Neuronal stem cell (in vitro differentiated cells): ENCODE results near the gene ZC3H12C. TPM values are rescaled to one million over a fixed set of nuclear protein-coding genes. Genes with fewer than 3 reads are reported as not detected.

Source experiments
- DNase-seq: peaks from one replicate; pipeline ENCODE4 v3.0.0-alpha.2; 2013; ENCODE audit warnings: low spot score
- H2AFZ ChIP-seq: one replicate; pipeline ENCODE4 v1.6.1; 2013; ENCODE audit warnings: mild to moderate bottlenecking, low read length, inconsistent platforms
- H2AK5ac ChIP-seq: 2 replicates; pipeline ENCODE4 v1.6.1; 2013; ENCODE audit warnings: low read depth, mild to moderate bottlenecking, inconsistent platforms, low read length, moderate library complexity, mixed read lengths
- H2BK120ac ChIP-seq: 2 replicates; pipeline ENCODE4 v1.6.1; 2013; ENCODE audit warnings: low read depth, mild to moderate bottlenecking, inconsistent platforms, low read length, moderate library complexity, mixed read lengths
- H2BK12ac ChIP-seq: one replicate; pipeline ENCODE4 v1.6.1; 2013; ENCODE audit warnings: low read length, inconsistent platforms
- H2BK15ac ChIP-seq: 2 replicates; pipeline ENCODE4 v1.6.1; 2013; ENCODE audit warnings: mild to moderate bottlenecking, low read length, inconsistent platforms, mixed read lengths
- H2BK5ac ChIP-seq: one replicate; pipeline ENCODE4 v1.6.1; 2013; ENCODE audit warnings: inconsistent platforms, mild to moderate bottlenecking, low read length, moderate library complexity
- H3K14ac ChIP-seq: one replicate; pipeline ENCODE4 v1.6.1; 2013; ENCODE audit warnings: low read length, inconsistent platforms
- H3K18ac ChIP-seq: 2 replicates; pipeline ENCODE4 v1.6.1; 2013; ENCODE audit warnings: low read length, inconsistent platforms
- H3K23ac ChIP-seq: 2 replicates; pipeline ENCODE4 v1.6.1; 2013; ENCODE audit warnings: low read depth, mild to moderate bottlenecking, mixed read lengths, low read length, inconsistent platforms; ENCODE audit not compliant: poor library complexity
- H3K27ac ChIP-seq: replicated peaks from 3 replicates; pipeline ENCODE4 v1.5.1; 2013; ENCODE audit warnings: low read length, inconsistent platforms
- H3K27me3 ChIP-seq, 3 experiments: 2 replicates each; pipeline ENCODE4 v1.6.1; 2013; ENCODE audit warnings: low read length in 3 of 3, mild to moderate bottlenecking in 2 of 3, inconsistent platforms in 1 of 3, low read depth in 1 of 3, mixed read lengths in 1 of 3, moderate library complexity in 1 of 3; ENCODE audit not compliant: control insufficient read depth in 3 of 3, insufficient read depth in 3 of 3
- H3K36me3 ChIP-seq, 2 donors: replicated peaks in 1 of 2; 2 replicates each; pipeline ENCODE4 v1.6.1; 2013; ENCODE audit warnings: low read length in 2 of 2; ENCODE audit not compliant: control insufficient read depth in 2 of 2, insufficient read depth in 2 of 2
- H3K4ac ChIP-seq: 2 replicates; pipeline ENCODE4 v1.6.1; 2013; ENCODE audit warnings: inconsistent platforms, mild to moderate bottlenecking, low read length, moderate library complexity
- H3K4me1 ChIP-seq, 2 donors: 1 replicate in 1 of 2; 2 replicates in 1 of 2; pipeline ENCODE4 v1.6.1; 2013; ENCODE audit warnings: low read length in 2 of 2, low read depth in 1 of 2; ENCODE audit not compliant: control insufficient read depth in 2 of 2, insufficient read depth in 1 of 2
- H3K4me2 ChIP-seq: one replicate; pipeline ENCODE4 v1.6.1; 2013; ENCODE audit warnings: mild to moderate bottlenecking, low read length, inconsistent platforms; ENCODE audit not compliant: insufficient read depth, poor library complexity, severe bottlenecking
- H3K4me3 ChIP-seq, 2 donors: 2 replicates each; pipeline ENCODE4 v1.5.1; 2013; ENCODE audit warnings: low read length in 2 of 2, mild to moderate bottlenecking in 2 of 2, inconsistent platforms in 1 of 2, moderate library complexity in 1 of 2
- H3K79me1 ChIP-seq: one replicate; pipeline ENCODE4 v1.6.1; 2013; ENCODE audit warnings: low read depth, mild to moderate bottlenecking, inconsistent platforms, low read length, moderate library complexity
- H3K9ac ChIP-seq: one replicate; pipeline ENCODE4 v1.6.1; 2013; ENCODE audit warnings: mild to moderate bottlenecking, low read depth, low read length, inconsistent platforms; ENCODE audit not compliant: poor library complexity
- H3K9me3 ChIP-seq, 2 donors: replicated peaks in 1 of 2; 2 replicates each; pipeline versions ENCODE3 to v1.6.1; 2013; ENCODE audit warnings: low read length in 2 of 2, mild to moderate bottlenecking in 2 of 2, inconsistent platforms in 1 of 2, low read depth in 1 of 2, mixed read lengths in 1 of 2, moderate library complexity in 1 of 2; ENCODE audit not compliant: control insufficient read depth in 2 of 2, insufficient read depth in 1 of 2
- H4K8ac ChIP-seq: one replicate; pipeline ENCODE4 v1.6.1; 2013; ENCODE audit warnings: low read depth, mild to moderate bottlenecking, inconsistent platforms, low read length, moderate library complexity
- H4K91ac ChIP-seq: one replicate; pipeline ENCODE4 v1.6.1; 2013; ENCODE audit warnings: low read length, low read depth, mild to moderate bottlenecking, inconsistent platforms; ENCODE audit not compliant: poor library complexity
- WGBS, 2 donors: extraction: QIAGEN DNeasy Blood & Tissue Kit; methylation state at CpG; one replicate each; pipeline ENCODE4 v1.1.7; 2013; ENCODE audit warnings: missing lambda C conversion rate in 2 of 2, mixed read lengths in 1 of 2; ENCODE audit not compliant: insufficient read length in 2 of 2, insufficient replicate concordance in 1 of 2; ENCODE audit errors: extremely low coverage in 2 of 2; 5-methylcytosine and 5-hydroxymethylcytosine counted together
- polyA plus RNA-seq, 2 experiments: library from polyadenylated mRNA; stranded (reverse); fragments of 200-250 nt; gene quantifications; one replicate each; pipeline ENCODE4 v1.2.3, GENCODE V29; 2013

ZC3H12C gene
- 5.4 TPM for polyA plus RNA-seq (2013, experiment 1 of 2)
- 5.8 TPM for polyA plus RNA-seq (2013, experiment 2 of 2)

- peak; percentile 78 for DNase-seq
- Histone ChIP-seq H3K23ac (peak within 1 kb of the TSS; percentile 50), H2BK15ac (peak within 1 kb of the TSS; percentile 56), H2BK5ac (peak within 1 kb of the TSS; percentile 66), H3K36me3 (peaks cover 0 to 5% of the 10 kb centered on the region in 2 donors), H3K14ac (peak within 1 kb of the TSS; percentile 83), H2BK12ac (peak within 1 kb of the TSS; percentile 7), H3K27me3 (peaks cover 0 to 29% (median 0%) of the 10 kb centered on the region in 3 experiments), H3K4me3 (peak within 1 kb of the TSS; percentile 81 to 95), H4K8ac (peak within 1 kb of the TSS; percentile 57), H2BK120ac (peak within 1 kb of the TSS; percentile 39), H2AK5ac (peak within 1 kb of the TSS; percentile 9), H3K4me2 (peak within 1 kb of the TSS; percentile 72), H3K27ac (peak within 1 kb of the TSS; percentile 86), H2AFZ (peak within 1 kb of the TSS; percentile 95), H3K79me1 (peaks cover 4% of the 10 kb centered on the region), H3K4ac (peak within 1 kb of the TSS; percentile 31), H4K91ac (no peak within 1 kb of the TSS), H3K18ac (peak within 1 kb of the TSS; percentile 97), H3K9ac (peak within 1 kb of the TSS; percentile 94), H3K4me1 (peaks cover 4 to 6% of the 10 kb centered on the region in 2 donors), H3K9me3 (no peaks in the 10 kb centered on the region)
- no CpG with 5 or more reads among the region's 110 CpGs for WGBS, 2 donors
Observed at GRCh38 chr11:110092515-110093406, at the start of gene ZC3H12C. Gene ZC3H12C, plus strand, starts transcription at chr11:110093392. Its CDS starts 20 bp downstream, at chr11:110093412.

- no peak overlapping the region for H3K9ac ChIP-seq
- H3K36me3 ChIP-seq: no peaks in the 10 kb centered on the region
- no peak overlapping the region for H3K27ac ChIP-seq
- no peaks in the 10 kb centered on the region for H3K27me3 ChIP-seq
- H2AFZ ChIP-seq: no peak overlapping the region
- no peaks in the 10 kb centered on the region for H3K4me1 ChIP-seq
- no peaks in the 10 kb centered on the region for H3K9me3 ChIP-seq
- H2BK120ac ChIP-seq: no peak overlapping the region
- H3K18ac ChIP-seq: no peak overlapping the region
- DNase-seq: no peak
- H4K8ac ChIP-seq: no peak overlapping the region
- H4K91ac ChIP-seq: no peak overlapping the region
- H2BK12ac ChIP-seq: no peak overlapping the region
- H3K14ac ChIP-seq: no peak overlapping the region
- H2BK5ac ChIP-seq: no peak overlapping the region
- H2BK15ac ChIP-seq: no peak overlapping the region
- H3K23ac ChIP-seq: no peak overlapping the region
- H2AK5ac ChIP-seq: no peak overlapping the region
- no CpG with 5 or more reads among the region's 9 CpGs for WGBS, 2 donors
- no peak overlapping the region for H3K4me2 ChIP-seq
- no peaks in the 10 kb centered on the region for H3K79me1 ChIP-seq
- H3K4ac ChIP-seq: no peak overlapping the region
- no peak overlapping the region for H3K4me3 ChIP-seq
Observed at GRCh38 chr11:110044226-110044968, 48.8 kb upstream of the ZC3H12C start.

- H4K8ac ChIP-seq: no peak overlapping the region
- no peak for DNase-seq
- H3K4me2 ChIP-seq: no peak overlapping the region
- H2BK15ac ChIP-seq: no peak overlapping the region
- H3K4me3 ChIP-seq: no peak overlapping the region
- no peaks in the 10 kb centered on the region for H3K36me3 ChIP-seq
- H2BK120ac ChIP-seq: no peak overlapping the region
- H3K79me1 ChIP-seq: peaks cover 2% of the 10 kb centered on the region
- H3K23ac ChIP-seq: no peak overlapping the region
- H3K4ac ChIP-seq: no peak overlapping the region
- H2BK12ac ChIP-seq: no peak overlapping the region
- H2BK5ac ChIP-seq: no peak overlapping the region
- H4K91ac ChIP-seq: no peak overlapping the region
- no peak overlapping the region for H2AFZ ChIP-seq
- no peaks in the 10 kb centered on the region for H3K4me1 ChIP-seq
- H3K9ac ChIP-seq: no peak overlapping the region
- H3K14ac ChIP-seq: no peak overlapping the region
- peaks cover 0 to 4% of the 10 kb centered on the region in 2 donors for H3K9me3 ChIP-seq
- H2AK5ac ChIP-seq: no peak overlapping the region
- no CpG with 5 or more reads among the region's 2 CpGs for WGBS, 2 donors
- no peaks in the 10 kb centered on the region for H3K27me3 ChIP-seq
- H3K18ac ChIP-seq: no peak overlapping the region
- no peak overlapping the region for H3K27ac ChIP-seq
Observed at GRCh38 chr11:110046775-110047380, 46.3 kb upstream of the ZC3H12C start.
